Measurements from ENCODE around the gene EFR3B. TPM values are rescaled to one million over a fixed set of nuclear protein-coding genes. Genes with fewer than 3 reads are reported as not detected.

EFR3B gene
- polyA plus RNA-seq, 3 donors, result not detected

DNA sequence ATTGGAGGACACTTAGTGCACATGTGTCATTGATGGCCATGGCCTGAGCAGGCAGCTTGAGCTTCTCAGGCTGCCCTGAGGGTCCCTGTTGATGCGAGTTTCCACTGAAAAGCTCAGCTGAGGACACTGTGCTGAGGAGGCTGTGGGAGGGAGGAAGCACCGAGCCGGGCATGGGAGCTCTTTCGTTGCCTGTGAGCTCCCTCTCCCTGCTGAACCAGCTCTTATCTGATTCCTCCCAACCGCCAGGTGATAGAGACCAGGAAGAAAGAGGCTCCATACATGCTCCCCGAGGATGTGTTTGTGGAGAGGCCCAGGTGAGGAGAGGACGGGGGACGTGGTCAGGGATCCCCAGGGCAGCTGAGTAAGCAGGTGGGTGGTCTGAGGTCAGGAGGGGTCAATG lies 99.2 kb downstream of the EFR3B start:
- Histone ChIP-seq H3K9me3 (replicated peaks in 1 of 2; ENCODE audit: control insufficient read depth in 1 of 2, insufficient read depth in 1 of 2, low read length in 2 of 2) (no peaks in the 10 kb centered on the region), H3K4me3 (replicated peaks in 1 of 3; ENCODE audit: low read depth in 2 of 3, low read length in 3 of 3) (no peak overlapping the region), H3K79me2 (ENCODE audit: insufficient read depth, low read length) (no peaks in the 10 kb centered on the region), H4K20me1 (ENCODE audit: insufficient read depth, low read length) (no peaks in the 10 kb centered on the region), H3K27ac (ENCODE audit: low read depth in 1 of 2, low read length in 2 of 2) (no peak overlapping the region), H3K36me3 (replicated peaks in 1 of 2; ENCODE audit: control insufficient read depth in 1 of 2, insufficient read depth in 2 of 2, low read length in 2 of 2) (no peaks in the 10 kb centered on the region), H2AFZ (ENCODE audit: insufficient read depth, low read depth, low read length, poor library complexity, severe bottlenecking) (no peak overlapping the region), H3K4me2 (replicated peaks; ENCODE audit: extremely low read depth, low read length, poor library complexity, severe bottlenecking) (no peak overlapping the region), H3K4me1 (ENCODE audit: control insufficient read depth in 1 of 2, insufficient read depth in 2 of 2, low read length in 2 of 2) (no peaks in the 10 kb centered on the region), H3K27me3 (ENCODE audit: control insufficient read depth in 2 of 2, insufficient read depth in 2 of 2, low read length in 2 of 2) (no peaks in the 10 kb centered on the region), H3K9ac (ENCODE audit: insufficient read depth, low read length, poor library complexity, severe bottlenecking) (no peak overlapping the region)
- WGBS (ENCODE audit: insufficient coverage), result 93% methylated on average over 5 of the region's 8 CpGs
- Mint-ChIP-seq H3K9me3 (no peaks in the 10 kb centered on the region), H3K27ac (no peak overlapping the region), H3K4me1 (no peaks in the 10 kb centered on the region), H3K36me3 (no peaks in the 10 kb centered on the region), H3K4me3 (no peak overlapping the region), H3K27me3 (ENCODE audit: low read depth in 3 of 3) (peaks cover 10 to 18% (median 10%) of the 10 kb centered on the region in 3 donors)
- DNase-seq, result no peak
- intact Hi-C loops (cut with micrococcal nuclease), result no loop called here
- TF ChIP-seq, protein P1, sequence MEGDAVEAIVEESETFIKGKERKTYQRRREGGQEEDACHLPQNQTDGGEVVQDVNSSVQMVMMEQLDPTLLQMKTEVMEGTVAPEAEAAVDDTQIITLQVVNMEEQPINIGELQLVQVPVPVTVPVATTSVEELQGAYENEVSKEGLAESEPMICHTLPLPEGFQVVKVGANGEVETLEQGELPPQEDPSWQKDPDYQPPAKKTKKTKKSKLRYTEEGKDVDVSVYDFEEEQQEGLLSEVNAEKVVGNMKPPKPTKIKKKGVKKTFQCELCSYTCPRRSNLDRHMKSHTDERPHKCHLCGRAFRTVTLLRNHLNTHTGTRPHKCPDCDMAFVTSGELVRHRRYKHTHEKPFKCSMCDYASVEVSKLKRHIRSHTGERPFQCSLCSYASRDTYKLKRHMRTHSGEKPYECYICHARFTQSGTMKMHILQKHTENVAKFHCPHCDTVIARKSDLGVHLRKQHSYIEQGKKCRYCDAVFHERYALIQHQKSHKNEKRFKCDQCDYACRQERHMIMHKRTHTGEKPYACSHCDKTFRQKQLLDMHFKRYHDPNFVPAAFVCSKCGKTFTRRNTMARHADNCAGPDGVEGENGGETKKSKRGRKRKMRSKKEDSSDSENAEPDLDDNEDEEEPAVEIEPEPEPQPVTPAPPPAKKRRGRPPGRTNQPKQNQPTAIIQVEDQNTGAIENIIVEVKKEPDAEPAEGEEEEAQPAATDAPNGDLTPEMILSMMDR (IDR thresholded peaks at IDR 0.05), result no peak

DNA sequence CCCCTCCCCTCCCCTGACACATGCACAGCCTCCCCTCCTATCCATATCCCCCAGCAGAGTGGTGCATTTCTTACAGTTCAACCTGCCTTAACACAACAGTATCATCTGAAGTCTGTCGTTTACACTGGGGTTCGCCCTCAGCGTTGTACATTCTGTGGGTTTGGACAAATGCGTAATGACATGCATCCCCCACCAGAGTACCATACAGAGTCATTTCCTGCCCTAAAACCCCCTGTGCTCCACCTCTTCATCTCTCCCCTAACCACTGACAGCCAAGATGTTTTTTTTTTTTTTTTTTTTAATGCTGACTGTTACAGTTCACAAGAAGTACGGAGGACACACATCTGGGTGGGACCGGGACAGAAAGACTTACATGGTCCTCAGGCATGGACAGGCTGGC lies 103.9 kb downstream of the EFR3B start:
- Histone ChIP-seq H2AFZ (ENCODE audit: insufficient read depth, low read depth, low read length, poor library complexity, severe bottlenecking) (no peak overlapping the region), H4K20me1 (ENCODE audit: insufficient read depth, low read length) (no peaks in the 10 kb centered on the region), H3K36me3 (replicated peaks in 1 of 2; ENCODE audit: control insufficient read depth in 1 of 2, insufficient read depth in 2 of 2, low read length in 2 of 2) (no peaks in the 10 kb centered on the region), H3K4me1 (ENCODE audit: control insufficient read depth in 1 of 2, insufficient read depth in 2 of 2, low read length in 2 of 2) (no peaks in the 10 kb centered on the region), H3K9ac (ENCODE audit: insufficient read depth, low read length, poor library complexity, severe bottlenecking) (no peak overlapping the region), H3K27ac (ENCODE audit: low read depth in 1 of 2, low read length in 2 of 2) (no peak overlapping the region), H3K4me2 (replicated peaks; ENCODE audit: extremely low read depth, low read length, poor library complexity, severe bottlenecking) (no peak overlapping the region), H3K79me2 (ENCODE audit: insufficient read depth, low read length) (no peaks in the 10 kb centered on the region), H3K27me3 (ENCODE audit: control insufficient read depth in 2 of 2, insufficient read depth in 2 of 2, low read length in 2 of 2) (no peaks in the 10 kb centered on the region), H3K9me3 (replicated peaks in 1 of 2; ENCODE audit: control insufficient read depth in 1 of 2, insufficient read depth in 1 of 2, low read length in 2 of 2) (no peaks in the 10 kb centered on the region), H3K4me3 (replicated peaks in 1 of 3; ENCODE audit: low read depth in 2 of 3, low read length in 3 of 3) (no peak overlapping the region)
- H3K4me3 Mint-ChIP-seq, result no peak overlapping the region
- H3K4me1 Mint-ChIP-seq, result no peaks in the 10 kb centered on the region
- H3K36me3 Mint-ChIP-seq, result no peaks in the 10 kb centered on the region
- H3K9me3 Mint-ChIP-seq, result no peaks in the 10 kb centered on the region
- 63% methylated on average over 4 of the region's 6 CpGs for WGBS (ENCODE audit: insufficient coverage)
- DNase-seq, result no peak
- intact Hi-C loops (cut with micrococcal nuclease), result no loop called here
- H3K27me3 Mint-ChIP-seq (ENCODE audit: low read depth in 3 of 3), result peaks cover 6 to 11% (median 6%) of the 10 kb centered on the region in 3 donors
- TF ChIP-seq, protein P1 (IDR thresholded peaks at IDR 0.05), result no peak
- no peak overlapping the region for H3K27ac Mint-ChIP-seq
